Uterus (tissue), 2 donors: ENCODE results near the gene SMIM10L2A.

Experiments
- CTCF ChIP-seq, 4 experiments: fragments of 200-600 bp in 2 of 4; fragments of 450-650 bp in 2 of 4; sonication (generic) in 2 of 4; IDR thresholded peaks; one replicate each; pipeline ENCODE4 v1.5.1; 2016 to 2019; ENCODE audit warnings: antibody characterized with exemption in 4 of 4, mild to moderate bottlenecking in 2 of 4, moderate library complexity in 1 of 4
- POLR2A ChIP-seq, 2 donors: fragments of 450-650 bp; IDR thresholded peaks; one replicate each; pipeline ENCODE4 v1.6.1; 2016; ENCODE audit warnings: antibody characterized with exemption in 2 of 2, mild to moderate bottlenecking in 1 of 2, moderate library complexity in 1 of 2

GRCh38 chrX:135421537-135421931, 210 bp upstream of the SMIM10L2A start:
- TF ChIP-seq CTCF (IDR thresholded peaks at IDR 0.05): no peak
- peak in 1 of 2 donors; percentile 17 for TF ChIP-seq POLR2A (IDR thresholded peaks at IDR 0.05)
